ENCODE data around the gene GLYATL1.

Gene GLYATL1, protein sequence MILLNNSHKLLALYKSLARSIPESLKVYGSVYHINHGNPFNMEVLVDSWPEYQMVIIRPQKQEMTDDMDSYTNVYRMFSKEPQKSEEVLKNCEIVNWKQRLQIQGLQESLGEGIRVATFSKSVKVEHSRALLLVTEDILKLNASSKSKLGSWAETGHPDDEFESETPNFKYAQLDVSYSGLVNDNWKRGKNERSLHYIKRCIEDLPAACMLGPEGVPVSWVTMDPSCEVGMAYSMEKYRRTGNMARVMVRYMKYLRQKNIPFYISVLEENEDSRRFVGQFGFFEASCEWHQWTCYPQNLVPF

DNA sequence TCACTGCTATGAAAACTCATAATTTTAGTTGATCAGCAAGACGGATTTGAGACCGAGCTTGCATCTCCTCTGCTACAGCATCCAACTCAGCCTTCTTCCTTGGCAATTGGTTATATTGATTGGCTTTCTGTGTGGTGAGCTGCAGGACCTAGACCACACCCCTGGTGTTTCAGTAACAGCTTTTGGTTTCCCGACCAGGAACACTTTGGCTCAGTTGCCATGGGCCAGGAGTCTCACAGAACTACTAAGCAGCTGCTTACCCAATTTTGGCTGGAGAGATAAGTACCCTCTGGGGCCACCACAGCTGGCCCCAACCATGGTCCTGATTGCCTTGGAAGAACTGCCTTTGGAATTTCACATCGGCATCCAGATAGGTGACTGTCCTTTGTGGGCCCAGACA, at the start of gene GLYATL1:
Gene GLYATL1, plus strand, starts transcription at position 212 of the 400 bp plus-strand sequence. CDS start 7,600 bp downstream, outside the sequence.
- DNase-seq = no peak

DNA sequence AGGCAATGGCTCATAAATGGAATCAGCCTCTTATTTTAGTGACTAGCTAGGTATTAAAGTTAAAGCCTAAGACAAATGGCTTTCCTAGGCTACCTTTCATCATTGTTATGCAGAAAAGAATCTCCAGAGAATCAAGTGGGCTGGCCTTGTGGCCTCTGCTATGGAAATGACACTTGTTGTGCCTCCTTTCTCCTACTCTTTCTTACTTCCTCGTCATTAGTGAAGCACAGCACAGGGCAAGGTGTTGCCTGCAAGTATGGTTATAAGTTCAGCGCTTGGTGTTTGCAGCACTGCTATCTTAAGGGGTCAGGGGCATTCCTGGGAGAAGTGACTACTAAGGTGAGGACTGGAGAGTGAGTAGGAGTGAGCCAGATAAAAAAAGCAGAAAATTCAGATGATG, 45.4 kb upstream of the GLYATL1 start:
- DNase-seq = no peak

DNA sequence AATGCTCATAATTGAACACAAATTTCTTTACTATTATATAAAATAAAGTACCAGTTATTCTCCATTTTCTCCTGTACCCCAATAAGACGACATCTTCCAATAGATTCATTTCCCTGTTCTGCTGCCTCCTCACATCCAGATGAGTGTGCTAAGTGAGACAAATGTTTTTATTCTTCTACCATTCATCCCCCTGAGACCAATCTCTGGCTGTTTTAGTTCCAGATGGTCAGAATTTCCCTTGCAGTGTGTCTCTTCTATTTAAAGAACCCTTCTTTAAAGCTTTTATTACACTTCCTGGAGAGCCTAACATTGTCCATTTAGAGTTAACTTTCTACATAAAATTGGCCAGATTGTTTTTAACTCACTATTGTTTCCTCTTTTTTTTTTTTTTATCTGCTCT, 41.2 kb upstream of the GLYATL1 start:
- no peak for DNase-seq

DNA sequence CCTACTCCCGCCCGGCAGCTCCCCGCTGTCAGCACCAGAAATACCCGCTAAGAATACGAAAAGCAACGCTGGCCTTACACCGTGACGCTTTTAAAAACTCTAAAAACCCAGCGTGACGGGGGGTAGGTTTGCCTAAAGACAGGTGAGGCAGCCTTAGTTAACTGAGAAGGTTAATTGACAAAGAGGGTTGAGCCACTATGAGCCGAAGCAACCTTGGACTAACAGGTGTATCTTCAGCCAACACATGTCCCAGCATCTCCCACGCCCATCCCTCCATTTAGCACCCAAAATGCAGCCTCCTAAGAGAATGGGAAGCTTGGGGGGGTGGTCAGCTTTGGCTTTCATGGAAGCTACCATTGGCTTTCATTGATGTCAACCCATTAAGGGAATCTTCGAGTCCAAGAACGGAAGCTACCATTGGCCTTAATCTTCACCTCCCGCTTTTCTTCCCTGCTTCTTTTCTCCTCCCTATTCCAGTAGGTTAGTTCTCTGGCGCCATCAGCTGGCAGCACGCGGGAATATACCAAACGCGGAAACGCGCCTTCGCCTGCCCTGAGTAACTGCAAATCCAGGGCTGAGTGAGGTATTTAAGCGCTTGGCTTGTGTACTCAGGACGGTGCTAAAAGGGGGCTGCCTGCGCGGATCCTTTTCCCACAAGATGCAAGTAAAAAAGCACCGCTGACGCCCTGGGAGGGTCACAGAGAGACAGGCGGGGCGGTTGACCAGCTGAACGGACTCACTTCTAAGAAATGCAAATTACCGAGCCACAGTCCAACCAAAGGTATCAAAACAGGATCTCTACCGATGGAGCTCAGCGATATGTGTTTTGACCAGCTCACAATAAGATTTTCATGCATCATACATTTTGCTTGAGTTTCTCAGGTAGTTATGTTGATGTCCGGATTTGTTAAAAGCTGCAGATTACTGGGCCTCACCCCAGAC, 38.5 kb upstream of the GLYATL1 start:
- DNase-seq = no peak

DNA sequence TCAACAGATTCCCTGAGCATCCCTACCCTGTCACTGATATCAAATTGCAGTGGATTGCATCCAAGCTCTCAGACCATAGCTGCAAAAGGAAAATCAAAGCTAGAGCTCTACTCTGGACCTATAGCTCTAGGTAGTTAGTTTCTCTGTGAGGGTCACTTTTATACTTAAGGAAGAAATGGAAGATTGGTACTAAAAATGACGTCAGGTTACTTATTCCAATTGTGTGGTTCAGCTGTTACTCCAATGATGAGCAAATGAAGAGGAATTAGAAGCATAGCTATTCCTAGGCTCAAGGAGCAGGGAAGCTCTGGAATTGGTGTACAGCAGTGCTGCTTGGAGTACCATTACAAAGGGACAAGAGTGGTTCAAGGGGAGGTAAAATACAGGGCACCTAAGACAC, 36.4 kb upstream of the GLYATL1 start:
- no peak for DNase-seq

DNA sequence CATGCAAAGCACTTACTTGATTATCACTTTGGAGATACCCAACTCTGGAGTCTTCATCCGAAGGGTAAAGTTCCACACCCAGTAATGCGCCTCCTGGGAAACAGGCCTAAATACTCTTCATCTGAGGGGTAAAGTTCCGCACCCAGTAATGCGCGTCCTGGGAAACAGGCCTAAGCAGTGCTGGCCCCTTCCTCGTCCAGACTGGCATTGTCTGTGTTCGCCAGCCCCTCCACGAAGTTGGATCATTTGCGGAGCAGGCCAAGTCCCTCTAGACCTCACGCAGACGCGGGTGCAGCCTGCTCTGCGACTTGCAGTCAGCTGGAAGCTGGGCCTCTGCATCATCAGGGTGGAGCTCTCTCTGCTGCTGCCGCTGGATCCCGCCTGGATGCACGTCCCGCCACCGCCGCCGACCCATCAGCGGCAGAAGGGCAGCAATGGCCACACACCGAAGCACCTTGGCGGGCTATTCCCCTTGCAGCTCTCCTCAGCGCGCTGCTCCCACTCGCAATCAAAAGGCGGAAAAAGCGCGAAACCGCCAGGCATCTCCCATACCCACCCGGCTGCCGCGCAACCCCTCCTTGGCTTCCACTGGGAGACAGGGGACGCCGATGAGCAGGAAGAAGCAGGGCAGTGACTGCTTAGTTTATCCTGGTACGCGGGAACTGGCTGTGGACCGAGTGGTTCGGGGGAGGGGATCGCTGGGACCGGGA, 34.1 kb upstream of the GLYATL1 start:
- no peak for DNase-seq

DNA sequence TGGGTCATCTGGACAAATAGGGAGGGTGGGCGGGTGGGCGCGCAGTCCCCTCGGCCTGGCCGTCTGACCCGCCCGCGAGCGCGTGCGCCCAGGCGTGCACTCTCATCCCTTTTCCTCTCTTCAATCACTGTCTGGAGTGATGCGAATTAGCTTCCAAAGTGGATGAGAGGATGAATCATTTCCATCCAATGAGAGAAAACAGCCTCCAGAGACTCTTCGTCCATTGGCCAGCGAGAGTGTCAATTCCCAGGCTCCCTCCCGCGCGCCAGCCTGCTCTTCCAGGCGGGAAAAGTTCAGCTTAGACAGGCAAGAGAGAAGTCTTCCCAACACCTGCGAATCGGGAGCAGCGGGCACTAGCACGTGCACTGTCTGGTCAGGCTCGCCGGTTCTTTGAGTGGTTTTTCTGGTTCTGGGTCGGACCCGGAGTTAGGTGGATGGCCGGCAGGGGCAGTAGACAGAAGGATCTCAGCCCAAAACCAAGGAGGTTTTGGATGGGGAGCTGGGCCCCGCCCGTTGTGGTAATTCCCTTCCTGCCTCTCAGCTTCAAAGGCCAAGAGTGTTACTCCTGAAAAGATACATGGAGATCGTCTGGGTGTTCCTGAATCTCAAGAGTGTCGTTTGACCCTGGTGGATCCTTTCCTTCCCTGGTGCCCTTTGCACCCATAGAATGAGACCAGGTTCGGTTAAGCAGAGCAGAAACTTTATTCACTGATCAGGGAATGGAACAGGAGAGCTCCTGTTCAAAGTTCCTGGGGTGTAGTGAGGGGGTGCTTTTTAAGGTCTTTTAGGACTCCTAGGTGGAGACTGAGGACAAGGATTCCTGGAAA, 33.4 kb upstream of the GLYATL1 start:
- DNase-seq = no peak

DNA sequence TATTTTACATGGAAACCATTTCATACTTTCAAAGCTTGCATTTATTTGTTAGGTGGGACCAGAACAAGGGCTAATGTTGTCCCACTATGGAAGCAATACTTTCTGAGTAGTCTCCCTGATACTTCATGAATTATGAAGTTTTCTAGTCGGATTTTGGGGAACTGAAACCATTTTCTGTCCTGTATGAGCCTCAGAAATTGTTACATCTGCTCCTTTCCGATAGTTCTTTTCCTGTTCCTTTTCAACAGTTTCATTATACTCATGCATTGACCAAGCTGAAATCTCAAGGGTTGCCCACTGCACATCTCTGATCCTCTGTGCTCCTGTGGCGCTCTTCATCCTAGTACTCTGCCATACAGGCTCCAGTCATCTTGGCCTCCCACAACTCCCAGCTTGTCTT, 31.5 kb upstream of the GLYATL1 start:
- no peak for DNase-seq

DNA sequence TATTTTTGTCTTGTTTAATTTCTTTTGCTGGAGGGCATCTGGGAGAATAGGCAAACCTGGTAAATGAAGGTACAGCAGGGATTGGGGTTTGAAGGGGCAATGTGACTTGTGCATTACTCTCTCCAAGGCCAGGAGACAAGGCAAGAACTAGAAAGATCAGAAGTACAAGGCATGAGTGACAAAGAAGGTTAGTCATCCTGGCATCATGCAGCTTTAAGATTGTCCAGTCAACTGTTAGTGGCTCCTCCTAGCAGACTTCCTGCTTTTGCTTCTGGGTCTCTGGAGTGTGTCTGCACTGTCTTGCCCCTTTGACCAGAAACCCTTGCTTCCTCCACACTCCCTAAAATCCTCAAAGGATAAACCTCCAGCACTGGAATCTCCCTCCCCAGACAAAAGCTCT, 27.2 kb upstream of the GLYATL1 start:
- no peak for DNase-seq

DNA sequence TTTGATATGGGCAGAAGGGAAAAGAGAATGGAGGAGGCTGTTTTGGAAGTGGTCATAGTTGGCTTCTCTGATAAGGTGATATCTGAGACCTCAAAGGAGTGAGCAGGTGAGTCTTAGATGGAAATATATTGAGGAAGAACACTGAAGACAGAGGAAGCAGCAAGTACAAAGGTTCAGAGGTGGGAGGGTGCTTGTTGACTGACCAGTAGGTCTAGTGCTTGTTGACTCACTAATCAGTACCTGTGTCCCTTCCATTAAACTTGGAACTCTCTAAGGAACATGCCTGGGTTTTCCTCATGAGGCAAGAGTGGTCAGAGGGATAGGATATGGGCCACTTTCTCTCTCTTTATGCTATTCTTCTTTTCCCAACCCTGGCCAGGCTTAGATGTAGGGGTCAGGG, 25.6 kb upstream of the GLYATL1 start:
- DNase-seq = no peak

DNA sequence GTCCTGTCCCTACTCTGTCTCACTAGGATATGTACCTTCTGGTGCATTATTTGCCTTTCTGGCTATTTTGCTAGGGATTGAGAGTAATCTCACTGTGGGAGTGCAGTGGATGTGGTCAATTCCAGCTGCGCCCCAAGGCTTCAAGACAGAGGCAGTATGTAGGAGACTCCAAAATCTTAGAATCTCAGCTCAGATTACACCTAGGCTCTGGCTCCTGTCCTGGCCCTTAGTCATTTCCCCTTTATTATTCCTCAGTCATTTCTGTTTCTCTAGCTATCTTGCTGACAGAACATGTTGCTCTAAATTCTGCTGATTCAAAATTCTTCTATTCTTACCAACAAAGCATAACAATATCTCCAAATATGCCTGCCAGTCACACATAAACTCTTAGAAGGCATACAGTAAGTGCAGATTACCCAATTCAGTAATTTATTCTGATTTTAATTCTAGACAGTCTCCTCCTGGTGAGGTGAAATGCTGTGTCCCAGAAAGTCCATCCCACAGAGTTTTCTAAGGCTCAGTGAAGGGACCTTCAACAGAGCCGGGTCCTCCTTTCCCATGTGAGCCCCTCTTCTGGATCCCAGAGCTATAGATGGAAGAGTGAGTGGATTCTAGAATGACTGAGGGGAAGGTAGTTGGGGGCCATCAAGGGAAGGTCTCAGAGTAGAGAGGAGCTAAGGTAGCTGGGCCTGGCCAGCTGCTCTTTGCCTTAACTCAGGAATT, 24.3 kb upstream of the GLYATL1 start:
- DNase-seq = no peak

DNA sequence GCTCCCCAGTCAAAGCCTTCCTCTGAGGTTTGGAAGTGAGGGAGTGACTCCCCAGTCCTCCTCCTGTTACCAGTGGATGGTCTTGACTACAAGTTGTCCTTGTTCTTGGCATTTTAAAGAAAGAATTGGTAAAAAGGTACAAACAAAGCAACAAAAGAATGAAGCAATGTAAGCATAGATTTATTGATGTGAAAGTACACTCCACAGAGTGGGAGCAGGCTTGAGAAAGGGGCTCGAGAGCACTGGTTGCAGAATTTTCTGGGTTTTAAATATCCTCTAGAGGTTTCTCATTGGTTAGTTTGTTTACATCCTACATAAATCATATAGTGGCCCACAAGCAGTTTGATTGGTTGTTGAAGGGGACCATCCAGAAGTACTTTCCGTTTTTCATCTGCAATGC, 22.7 kb upstream of the GLYATL1 start:
- DNase-seq = no peak

DNA sequence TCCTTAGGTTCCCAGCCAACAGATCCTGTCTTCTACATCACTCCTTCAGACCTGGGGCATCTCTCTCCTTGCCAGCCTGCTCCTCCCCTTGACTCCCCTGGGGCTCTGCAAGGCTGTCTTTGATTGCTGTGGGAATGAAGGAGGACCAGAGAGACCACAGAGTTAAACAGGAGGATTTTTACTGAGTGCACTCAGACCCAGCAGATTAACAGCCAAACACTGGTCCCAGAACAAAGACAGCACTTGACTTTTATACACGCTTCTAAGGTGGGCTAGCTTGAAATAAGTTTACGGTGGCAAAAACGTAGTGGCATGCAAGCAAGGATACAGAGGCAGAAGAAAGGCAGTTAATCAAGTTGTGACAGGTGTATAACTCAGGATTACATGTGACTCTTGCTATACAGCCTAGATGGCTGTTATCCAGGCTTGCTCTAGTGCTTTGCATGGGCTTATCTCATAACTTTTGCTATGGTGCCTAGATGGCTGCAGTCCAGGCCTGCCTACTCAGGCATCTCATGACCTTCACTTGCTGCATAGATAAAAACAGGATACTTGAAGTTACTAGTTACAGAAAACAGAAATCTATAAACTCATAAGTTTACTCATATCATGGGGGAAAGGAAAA, 22.0 kb upstream of the GLYATL1 start:
- no peak for DNase-seq

DNA sequence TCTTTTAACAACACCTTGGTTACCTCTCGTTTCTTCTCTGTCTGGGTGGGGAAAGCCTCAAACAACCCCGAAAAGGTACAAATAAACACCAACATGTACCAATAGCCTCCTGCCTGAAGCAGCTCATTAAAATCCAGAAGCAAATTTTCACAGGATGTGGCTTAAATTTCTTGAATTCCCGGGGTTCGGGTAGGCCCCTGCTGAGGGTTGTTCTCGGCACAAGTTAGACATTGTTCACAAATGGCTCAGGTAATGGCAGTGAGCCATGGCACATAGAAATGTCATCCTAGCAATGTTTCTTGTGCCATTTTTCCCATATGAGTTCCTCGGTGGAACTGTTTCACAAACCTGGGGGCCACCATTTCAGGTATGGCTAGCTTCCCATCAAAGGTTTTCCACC, 19.7 kb upstream of the GLYATL1 start:
- DNase-seq = no peak

DNA sequence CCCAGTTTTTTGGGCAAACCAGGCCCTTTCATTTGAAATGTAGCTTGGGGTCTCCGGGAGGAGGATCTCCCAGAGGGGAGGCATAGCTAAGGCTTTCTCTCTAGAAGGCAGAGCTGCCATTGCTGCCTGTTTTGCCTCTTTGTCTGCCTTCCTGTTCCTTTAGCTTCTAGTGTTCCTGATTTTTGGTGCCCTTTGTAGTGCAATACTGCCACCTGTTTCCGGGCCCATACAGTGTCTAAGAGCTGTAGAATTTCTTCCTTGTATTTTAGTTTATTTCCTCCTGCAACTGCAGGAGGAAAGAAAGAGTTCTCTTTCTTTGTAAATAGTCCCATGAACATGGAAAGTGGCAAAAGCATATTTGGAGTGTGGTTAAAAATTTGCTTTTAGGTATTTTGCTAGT, 19.3 kb upstream of the GLYATL1 start:
- DNase-seq = no peak

DNA sequence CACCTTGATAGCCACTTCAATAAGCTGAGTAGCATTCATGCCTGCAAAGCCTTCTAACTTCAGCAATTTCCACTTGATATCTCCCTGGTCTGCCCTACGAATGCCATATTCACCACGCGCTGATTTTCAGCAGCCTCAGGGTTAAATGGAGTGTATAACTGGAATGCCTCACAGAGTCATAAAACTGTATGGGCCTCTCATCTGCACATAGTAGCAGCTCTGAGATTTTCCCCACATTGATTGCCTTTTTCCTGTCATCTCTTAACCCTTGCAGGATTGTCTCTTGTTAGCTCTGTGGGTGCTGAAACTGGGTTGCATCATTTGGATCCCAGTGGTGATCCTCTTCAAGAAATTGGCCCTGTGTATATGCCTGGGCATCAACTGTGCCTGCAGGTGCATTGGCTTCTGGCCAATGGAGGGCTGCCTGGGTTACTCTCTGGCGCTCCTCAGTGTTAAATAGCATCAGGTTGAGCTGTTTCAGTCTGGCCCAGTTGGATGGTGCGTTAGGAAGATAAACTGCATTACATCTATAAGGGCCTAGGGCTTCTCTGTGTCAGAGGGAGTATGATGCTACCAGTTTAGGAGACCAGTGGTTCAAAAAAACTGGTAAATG, 17.4 kb upstream of the GLYATL1 start:
- DNase-seq = no peak

DNA sequence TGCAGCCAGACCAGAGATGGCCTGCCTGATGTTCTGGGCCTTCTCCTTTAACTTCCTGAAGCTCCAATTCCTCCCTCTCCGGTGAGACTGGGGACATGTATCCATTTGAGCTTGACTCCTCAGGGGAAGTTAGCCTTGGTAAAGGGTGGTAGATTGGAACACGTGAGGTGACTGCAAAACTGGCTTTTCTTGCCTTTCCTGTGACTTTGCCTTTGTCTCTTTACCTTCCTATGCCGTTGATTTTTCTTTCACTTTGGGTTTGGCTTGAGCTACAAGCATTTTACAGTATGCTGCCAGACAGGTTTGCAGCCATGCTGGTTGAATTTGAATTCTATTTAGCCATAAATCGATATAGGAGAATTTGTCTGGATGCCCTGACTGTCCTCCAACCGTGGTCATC, 16.8 kb upstream of the GLYATL1 start:
- no peak for DNase-seq

DNA sequence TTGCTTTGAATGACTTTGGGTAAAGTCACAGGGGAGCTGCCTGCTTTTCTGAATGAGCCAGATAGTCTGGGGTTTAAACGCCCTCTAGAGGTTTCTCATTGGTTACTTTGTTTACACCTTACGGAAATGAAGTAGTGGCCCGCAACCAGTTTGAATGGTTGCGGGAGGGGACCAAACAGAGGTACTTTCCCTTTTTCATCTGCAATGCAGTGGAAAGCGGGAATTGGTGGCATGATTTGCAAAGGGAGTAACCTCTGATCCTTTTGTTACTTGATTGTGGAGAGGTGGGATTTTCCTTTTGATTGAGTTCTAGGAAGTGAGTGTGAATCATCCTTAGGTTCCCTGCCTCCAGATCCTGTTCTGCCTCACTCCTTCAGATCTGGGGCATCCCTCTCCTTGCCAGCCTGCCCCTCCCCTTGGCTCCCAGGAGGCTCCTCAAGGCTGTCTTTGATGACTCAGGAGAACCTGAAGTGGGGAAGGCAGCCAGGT, 15.9 kb upstream of the GLYATL1 start:
- no peak for DNase-seq

DNA sequence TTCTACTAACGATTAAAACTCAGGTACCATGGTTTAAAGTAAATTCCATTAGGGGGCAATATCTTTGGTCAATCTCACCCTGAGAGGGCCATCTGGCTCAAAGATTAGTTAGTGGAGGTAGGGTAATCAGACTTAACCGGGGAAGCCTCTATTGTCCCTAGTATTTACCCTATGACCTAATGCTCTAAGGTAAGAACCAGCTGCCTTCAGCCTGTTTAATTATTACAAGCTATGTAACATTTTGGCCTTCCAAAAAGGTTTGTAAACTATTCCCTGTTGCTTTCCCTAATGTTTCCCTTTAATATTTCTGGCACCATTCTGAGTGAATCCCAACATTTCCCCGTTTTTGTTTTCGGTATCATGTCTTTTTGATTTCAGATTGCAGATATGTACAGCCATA, 15.1 kb upstream of the GLYATL1 start:
- DNase-seq = no peak

DNA sequence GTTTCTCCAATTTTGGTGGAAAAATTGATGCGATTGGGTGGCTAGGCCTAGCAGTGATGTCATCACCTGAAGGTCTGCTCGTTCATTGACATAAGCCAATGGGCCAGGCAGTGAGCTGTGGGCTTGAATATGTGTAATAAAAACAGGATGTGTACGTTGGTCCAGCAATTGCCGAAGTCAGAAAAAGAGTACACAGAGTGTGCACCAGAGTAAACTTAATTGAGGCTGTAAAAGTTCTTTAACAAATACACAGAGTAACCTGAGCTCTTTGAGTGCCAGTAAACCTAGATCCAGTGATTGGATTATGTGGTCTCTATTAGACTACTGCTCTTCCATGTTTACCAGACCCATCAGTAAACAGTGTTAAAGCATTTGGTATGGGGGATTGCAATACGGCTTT, 13.0 kb upstream of the GLYATL1 start:
- DNase-seq = no peak

DNA sequence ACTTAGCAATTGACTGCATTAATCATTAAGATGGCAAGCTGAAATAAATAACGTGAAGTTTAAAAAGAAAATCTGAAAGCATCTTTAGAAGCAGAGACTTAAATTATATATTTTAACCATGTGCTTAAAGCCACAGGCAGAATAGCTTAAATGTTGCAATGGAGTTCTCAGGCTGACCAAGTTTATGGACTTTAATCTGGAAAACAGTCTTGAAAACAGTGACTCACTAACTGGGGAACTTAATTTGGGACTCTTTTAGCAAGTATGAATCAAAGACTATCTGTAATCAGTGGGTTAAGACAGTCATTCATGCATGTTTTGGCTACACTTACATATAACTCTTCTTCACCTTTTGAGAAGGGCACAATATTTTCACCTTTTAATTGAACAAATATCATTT, 12.6 kb upstream of the GLYATL1 start:
- no peak for DNase-seq

All from CD4-positive, alpha-beta T cell treated with Interleukin-15 for 1 hour (primary cell).